Choroid plexus epithelial cell (primary cell): Measurements from ENCODE around the gene LETM1.

ENCODE experiments used
- DNase-seq: peaks from one replicate; pipeline ENCODE4 v3.0.0-alpha.2; 2010; ENCODE audit warnings: low read depth
- H3K4me3 ChIP-seq: 2 replicates; pipeline ENCODE4 v1.5.1; 2011; ENCODE audit warnings: low read depth, mild to moderate bottlenecking, control low read depth, low read length, moderate library complexity
- CTCF ChIP-seq: conservative IDR thresholded peaks from 2 replicates; pipeline ENCODE4 v1.5.1; 2011; ENCODE audit warnings: low read depth, mild to moderate bottlenecking, control low read depth, inconsistent platforms, low read length, moderate library complexity

LETM1 gene

DNA sequence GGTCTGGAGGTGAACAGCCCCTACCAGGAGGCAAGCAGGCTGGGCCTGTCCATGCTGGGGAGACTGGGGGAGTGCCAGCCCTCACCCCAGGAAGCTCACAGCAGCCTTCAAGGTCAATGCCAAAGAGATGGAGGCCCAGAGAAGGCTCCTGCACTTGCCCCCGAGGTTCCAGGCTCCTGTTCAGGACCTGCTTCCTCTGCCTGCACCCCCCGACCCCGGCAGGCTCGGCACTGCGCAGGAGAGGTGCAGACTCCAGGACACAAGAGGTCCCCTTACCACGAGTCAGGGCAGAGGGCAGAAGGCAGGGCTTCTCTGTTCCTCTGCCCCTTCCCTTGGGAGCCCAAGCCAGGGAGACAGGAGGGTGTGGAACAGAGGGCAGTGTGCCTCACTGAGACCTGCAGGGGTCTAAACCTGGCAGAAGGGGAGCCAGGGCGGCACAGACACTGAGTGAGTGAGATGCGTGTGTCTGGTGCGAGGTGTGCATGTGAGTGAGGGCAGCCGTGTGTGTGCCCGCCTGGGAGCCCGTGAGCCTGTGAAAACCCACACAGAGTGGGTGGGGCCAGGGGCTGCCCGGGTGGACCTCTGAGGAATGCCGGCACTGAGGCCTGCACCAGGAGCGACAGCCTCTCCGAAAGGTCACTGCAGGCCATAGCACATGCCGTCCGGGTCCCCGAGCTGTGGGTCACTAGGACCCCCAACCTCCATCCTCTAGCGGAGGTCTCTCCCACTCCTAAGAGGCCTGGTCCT lies 93.5 kb downstream of the LETM1 start:
- H3K4me3 ChIP-seq, result no peak overlapping the region
- no peak for DNase-seq
- TF ChIP-seq CTCF, result no peak
